Liver (tissue), 3 donors: Measurements from ENCODE around the gene CA10.

Experiments used
- ATF3 ChIP-seq: IDR thresholded peaks from 2 replicates; pipeline ENCODE4 v1.6.1; 2016; ENCODE audit warnings: antibody characterized with exemption
- CTCF ChIP-seq: fragments of 150-350 bp; IDR thresholded peaks from 2 replicates; pipeline ENCODE4 v1.5.1; 2017; ENCODE audit warnings: improper control_type of control experiment, low read depth, low read length; ENCODE audit not compliant: missing input control
- FOXA1 ChIP-seq: IDR thresholded peaks from 2 replicates; pipeline ENCODE4 v1.6.1; 2016; ENCODE audit warnings: antibody characterized with exemption
- GABPA ChIP-seq, 2 donors: IDR thresholded peaks in 1 of 2; conservative IDR thresholded peaks in 1 of 2; 2 replicates each; pipeline ENCODE4 v1.6.1; 2016; ENCODE audit warnings: antibody characterized with exemption in 2 of 2, mild to moderate bottlenecking in 1 of 2, moderate library complexity in 1 of 2
- JUND ChIP-seq, 2 donors: IDR thresholded peaks; 2 replicates each; pipeline ENCODE4 v1.6.1; 2016; ENCODE audit warnings: antibody characterized with exemption in 2 of 2
- MAX ChIP-seq: IDR thresholded peaks from 2 replicates; pipeline ENCODE4 v1.6.1; 2016; ENCODE audit warnings: antibody characterized with exemption
- RAD21 ChIP-seq, 2 donors: IDR thresholded peaks; 2 replicates each; pipeline ENCODE4 v1.6.1; 2016; ENCODE audit warnings: antibody characterized with exemption in 2 of 2, mild to moderate bottlenecking in 2 of 2
- REST ChIP-seq: IDR thresholded peaks from 2 replicates; pipeline ENCODE4 v1.6.1; 2016; ENCODE audit warnings: antibody characterized with exemption, mild to moderate bottlenecking
- RXRA ChIP-seq, 2 donors: IDR thresholded peaks; 2 replicates each; pipeline ENCODE4 v1.6.1; 2017 to 2018; ENCODE audit warnings: antibody characterized with exemption in 2 of 2, mild to moderate bottlenecking in 1 of 2
- SP1 ChIP-seq: IDR thresholded peaks from 2 replicates; pipeline ENCODE4 v1.6.1; 2018; ENCODE audit warnings: antibody characterized with exemption, mild to moderate bottlenecking
- TAF1 ChIP-seq: conservative IDR thresholded peaks from 2 replicates; pipeline ENCODE4 v1.6.1; 2016; ENCODE audit warnings: antibody characterized with exemption, mild to moderate bottlenecking
- YY1 ChIP-seq: IDR thresholded peaks from 2 replicates; pipeline ENCODE4 v1.6.1; 2016; ENCODE audit warnings: antibody characterized with exemption, mild to moderate bottlenecking
- donor health status: healthy.
- donor health status: healthy.

- TF ChIP-seq CTCF (no peak), ATF3 (no peak), RAD21 (IDR thresholded peaks at IDR 0.05) (no peak), JUND (IDR thresholded peaks at IDR 0.05) (no peak), FOXA1 (no peak), YY1 (no peak), GABPA (IDR thresholded peaks at IDR 0.05 in 1 of 2, conservative IDR thresholded peaks at IDR 0.05 in 1 of 2) (no peak), REST (no peak), TAF1 (no peak), SP1 (no peak), RXRA (IDR thresholded peaks at IDR 0.05) (no peak), MAX (no peak)
Observed at GRCh38 chr17:51794466-51794865, 364.0 kb downstream of the CA10 start.
